GM12878 (cell line): ENCODE results near the gene MSI2. TPM values are rescaled to one million over a fixed set of nuclear protein-coding genes. Genes with fewer than 3 reads are reported as not detected.

ENCODE experiments used
- ATAC-seq: fragments of 200-7000 bp; cut with Tn5 transposase; 3 replicates; pipeline ENCODE4 v1.9.1; 2020; ENCODE audit warnings: mild to moderate bottlenecking, moderate library complexity
- BruUV-seq: library from RNA; stranded (reverse); fragments of 400-500 nt; replicated peaks from 2 replicates; lab custom pipeline; 2021; lab: Mats Ljungman, UMichigan
- CTCF ChIA-PET: fragments of 300-600 bp; sonication (Branson Sonifier 250); formaldehyde crosslinking; extraction: SDS; loops from one replicate; lab custom pipeline; 2021; ENCODE audit warnings: inconsistent platforms; lab: Yijun Ruan, JAX
- POLR2A ChIA-PET: fragments of 350-600 bp; formaldehyde crosslinking; extraction: SDS; loops from one replicate; lab custom pipeline; 2021; ENCODE audit warnings: inconsistent platforms; lab: Charles Lee
- RAD21 ChIA-PET: fragments of 300-600 bp; sonication (Branson Sonifier 250); formaldehyde crosslinking; loops from one replicate; lab custom pipeline; 2023; ENCODE audit warnings: antibody characterized with exemption; ENCODE audit not compliant: unreplicated experiment; lab: Charles Lee
- SMC1A ChIA-PET: fragments of 300-600 bp; sonication (Branson Sonifier 250); formaldehyde crosslinking; loops from one replicate; lab custom pipeline; 2023; ENCODE audit not compliant: unreplicated experiment, uncharacterized antibody; lab: Charles Lee
- DNase-seq: peaks from one replicate; pipeline ENCODE4 v3.0.0-alpha.2; 2011; ENCODE audit warnings: low read depth, low spot score
- FAIRE-seq: peaks from 3 replicates; lab custom pipeline; 2011; peaks lifted over from hg19 to GRCh38; lab: Jason Lieb, UNC
- H2AFZ ChIP-seq: 2 replicates; pipeline ENCODE4 v1.6.0; 2011; ENCODE audit warnings: low read depth, low read length, control low read depth; ENCODE audit not compliant: control insufficient read depth
- H3K27ac ChIP-seq: 2 replicates; pipeline ENCODE4 v1.5.1; 2011; ENCODE audit warnings: control low read depth; ENCODE audit not compliant: control insufficient read depth, insufficient read depth
- H3K27me3 ChIP-seq, 2 experiments: replicated peaks in 1 of 2; 2 replicates each; pipeline versions ENCODE4 v1.6.0 to v1.6.1; 2011; ENCODE audit warnings: low read length in 1 of 2; ENCODE audit not compliant: control insufficient read depth in 2 of 2, insufficient read depth in 2 of 2
- H3K36me3 ChIP-seq, 2 experiments: 2 replicates each; pipeline ENCODE4 v1.5.1; 2011; ENCODE audit warnings: low read length in 1 of 2; ENCODE audit not compliant: control insufficient read depth in 2 of 2, insufficient read depth in 2 of 2
- H3K4me1 ChIP-seq: 2 replicates; pipeline ENCODE4 v1.6.1; 2011; ENCODE audit warnings: mild to moderate bottlenecking, low read length, moderate library complexity, mixed read lengths; ENCODE audit not compliant: control insufficient read depth, insufficient read depth
- H3K4me2 ChIP-seq: 2 replicates; pipeline ENCODE4 v1.6.0; 2011; ENCODE audit warnings: control low read depth; ENCODE audit not compliant: control insufficient read depth, insufficient read depth
- H3K4me3 ChIP-seq: fragments of 200-600 bp; sonication (generic); 2 replicates; pipeline ENCODE4 v1.5.1; 2016
- H3K79me2 ChIP-seq: 2 replicates; pipeline ENCODE4 v1.6.0; 2011; ENCODE audit warnings: low read length; ENCODE audit not compliant: control insufficient read depth, insufficient read depth
- H3K9ac ChIP-seq: 2 replicates; pipeline ENCODE4 v1.8.0; 2011; ENCODE audit warnings: low read length, control low read depth, mixed read lengths; ENCODE audit not compliant: control insufficient read depth, insufficient read depth
- H3K9me3 ChIP-seq: replicated peaks from 3 replicates; pipeline ENCODE4 v1.5.1; 2011; ENCODE audit warnings: mild to moderate bottlenecking, low read length; ENCODE audit not compliant: control insufficient read depth, insufficient read depth
- H4K20me1 ChIP-seq: 2 replicates; pipeline ENCODE4 v1.6.0; 2011; ENCODE audit not compliant: control insufficient read depth, insufficient read depth
- HCFC1 ChIP-seq: fragments of 150-350 bp; IDR thresholded peaks from 2 replicates; pipeline ENCODE4 v1.6.1; 2014; ENCODE audit warnings: low read length
- KAT2A ChIP-seq: conservative IDR thresholded peaks from 2 replicates; pipeline ENCODE4 v1.6.1; 2011; ENCODE audit warnings: low read depth, low read length; ENCODE audit not compliant: control insufficient read depth
- MYC ChIP-seq: IDR thresholded peaks from 2 replicates; pipeline ENCODE4 v1.6.1; 2011; ENCODE audit warnings: mild to moderate bottlenecking, low read length, moderate library complexity, inconsistent platforms; ENCODE audit not compliant: insufficient read depth, insufficient replicate concordance, insufficient read length, severe bottlenecking
- NFXL1 ChIP-seq: fragments of 450-650 bp; IDR thresholded peaks from 2 replicates; pipeline ENCODE4 v1.6.1; 2017; ENCODE audit warnings: antibody characterized with exemption, mild to moderate bottlenecking, borderline replicate concordance
- NR2C1 ChIP-seq: fragments of 450-650 bp; IDR thresholded peaks from 2 replicates; pipeline ENCODE4 v1.6.1; 2017; ENCODE audit warnings: antibody characterized with exemption, mild to moderate bottlenecking, moderate library complexity
- REST ChIP-seq: IDR thresholded peaks from 2 replicates; pipeline ENCODE4 v1.6.1; 2012; ENCODE audit warnings: mild to moderate bottlenecking, low read depth, low read length
- SREBF1 ChIP-seq: IDR thresholded peaks from 2 replicates; pipeline ENCODE4 v1.6.1; 2012; ENCODE audit warnings: mild to moderate bottlenecking, low read length
- TCF3 ChIP-seq: IDR thresholded peaks from 2 replicates; pipeline ENCODE4 v1.6.1; 2012; ENCODE audit warnings: low read depth, mild to moderate bottlenecking, low read length, borderline replicate concordance; ENCODE audit not compliant: insufficient read depth
- YY1 ChIP-seq: IDR thresholded peaks from 2 replicates; pipeline ENCODE4 v1.6.1; 2011; ENCODE audit warnings: low read depth, mild to moderate bottlenecking, low read length
- ZNF274 ChIP-seq: IDR thresholded peaks from one replicate; pipeline ENCODE4 v1.8.0; 2011; ENCODE audit not compliant: insufficient read length, insufficient read depth
- ZNF687 ChIP-seq: fragments of 450-650 bp; IDR thresholded peaks from 2 replicates; pipeline ENCODE4 v1.6.1; 2017; ENCODE audit warnings: mild to moderate bottlenecking, moderate library complexity
- WGBS: methylation state at CpG from one replicate; pipeline ENCODE4 v1.1.6; 2016; ENCODE audit warnings: low lambda C conversion rate; ENCODE audit not compliant: insufficient replicate concordance, insufficient coverage; ENCODE audit errors: missing lambda C conversion rate; 5-methylcytosine and 5-hydroxymethylcytosine counted together
- in situ Hi-C: fragments of 300-500 bp; cut with MboI; formaldehyde crosslinking; loops from 9 replicates; pipeline ENCODE4 v1.14.3; 2018; ENCODE audit warnings: mixed read lengths
- intact Hi-C: fragments of 100-400 bp; cut with micrococcal nuclease; formaldehyde crosslinking; loops from one replicate; pipeline ENCODE4 v1.14.2; 2022; ENCODE audit not compliant: unreplicated experiment
- polyA plus RNA-seq, 11 experiments: library from polyadenylated mRNA; depleted of rRNA in 4 of 11; unstranded in 6 of 11; stranded (reverse) in 5 of 11; fragments of >200 nt; fragmentation: Nextera tagmentation in 4 of 11; fragmentation: Illumina TruSeq in 1 of 11; extraction: Ambion mirVana in 4 of 11; extraction: Trizol in 1 of 11; gene quantifications; 1 replicate in 1 of 11; 2 replicates in 10 of 11; pipeline versions ENCODE4 v1.2.1 to v1.2.3, GENCODE V29; 2011 to 2016; ENCODE audit warnings: inconsistent platforms in 2 of 11, missing spikeins in 2 of 11, low read depth in 1 of 11
- total RNA-seq, 4 experiments: library from RNA; depleted of rRNA in 3 of 4; stranded (reverse); fragments of >200 nt in 3 of 4; fragmentation: Illumina TruSeq in 1 of 4; extraction: Trizol in 1 of 4; gene quantifications; 2 replicates each; pipeline versions ENCODE4 v1.2.1 to v1.2.3, GENCODE V29; 2013 to 2021
- TF ChIP-seq, protein P1 (sequence below): fragments of 450-650 bp; IDR thresholded peaks from 2 replicates; pipeline ENCODE4 v1.6.1; 2017; ENCODE audit warnings: mild to moderate bottlenecking
- TF ChIP-seq, protein P2 (sequence below): fragments of 450-650 bp; IDR thresholded peaks from 2 replicates; pipeline ENCODE4 v1.6.1; 2017; ENCODE audit warnings: low read depth, mild to moderate bottlenecking, moderate library complexity

Gene MSI2
- total and polyA plus RNA-seq, 10 of the 15 experiments (the other 5 are each of a cell fraction or from before 2014, with no cell fraction given), result 6.1 to 76.1 (median 42.0) TPM

DNA sequence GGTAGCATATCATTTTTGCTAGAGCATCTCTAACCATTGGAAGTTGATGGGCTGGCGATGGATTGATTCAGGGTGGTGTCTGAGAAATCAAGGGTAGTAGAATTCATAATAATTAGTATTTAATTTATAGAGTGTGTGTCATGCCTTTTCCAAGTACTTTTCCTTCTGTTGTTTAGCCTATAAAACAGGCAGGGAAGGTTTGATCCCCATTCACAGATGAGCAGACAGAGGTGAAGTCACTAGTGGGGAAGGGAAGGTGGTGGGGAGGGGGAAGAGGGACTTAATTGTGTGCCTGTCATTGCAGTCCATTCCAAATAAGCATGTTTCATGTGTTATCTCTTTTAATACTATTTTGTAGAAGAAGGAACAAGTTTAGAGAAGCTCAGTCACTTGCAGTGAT, 131.3 kb downstream of the MSI2 start:
- no peaks in the 10 kb centered on the region for H3K4me1 ChIP-seq
- intact Hi-C loops, result no loop called here
- H3K27me3 ChIP-seq, result no peaks in the 10 kb centered on the region
- FAIRE-seq (no peak), DNase-seq (no peak), ATAC-seq (no peak)
- ChIA-PET CTCF (no interaction called here), SMC1A (interaction anchor here (1.2 to 1.5 kb wide), 2 partner anchors 45 to 144 kb away, joined by 3 to 4 read pairs; no protein-coding TSS in a partner anchor), RAD21 (no interaction called here), POLR2A (interaction anchor here (1.0 kb wide), 1 partner anchor 27 kb away, joined by 3 read pairs; no protein-coding TSS in a partner anchor)
- BruUV-seq, result no TSS peak
- peaks cover 10% of the 10 kb centered on the region; the same call in 1 of the 3 replicates for H3K9me3 ChIP-seq
- H3K27ac ChIP-seq, result no peak overlapping the region
- H3K4me3 ChIP-seq, result no peak overlapping the region
- 94% methylated on average over 1 of the region's 1 CpG for WGBS
- in situ Hi-C loops, result no loop called here
- no peaks in the 10 kb centered on the region for H4K20me1 ChIP-seq
- no peak overlapping the region for H2AFZ ChIP-seq
- H3K36me3 ChIP-seq, result peaks cover 1 to 2% of the 10 kb centered on the region in 2 experiments; a peak in 2 of 4 replicates
- H3K79me2 ChIP-seq, result peaks cover 2% of the 10 kb centered on the region
- no peak overlapping the region for H3K4me2 ChIP-seq
- no peak overlapping the region for H3K9ac ChIP-seq
- TF ChIP-seq, protein P1, sequence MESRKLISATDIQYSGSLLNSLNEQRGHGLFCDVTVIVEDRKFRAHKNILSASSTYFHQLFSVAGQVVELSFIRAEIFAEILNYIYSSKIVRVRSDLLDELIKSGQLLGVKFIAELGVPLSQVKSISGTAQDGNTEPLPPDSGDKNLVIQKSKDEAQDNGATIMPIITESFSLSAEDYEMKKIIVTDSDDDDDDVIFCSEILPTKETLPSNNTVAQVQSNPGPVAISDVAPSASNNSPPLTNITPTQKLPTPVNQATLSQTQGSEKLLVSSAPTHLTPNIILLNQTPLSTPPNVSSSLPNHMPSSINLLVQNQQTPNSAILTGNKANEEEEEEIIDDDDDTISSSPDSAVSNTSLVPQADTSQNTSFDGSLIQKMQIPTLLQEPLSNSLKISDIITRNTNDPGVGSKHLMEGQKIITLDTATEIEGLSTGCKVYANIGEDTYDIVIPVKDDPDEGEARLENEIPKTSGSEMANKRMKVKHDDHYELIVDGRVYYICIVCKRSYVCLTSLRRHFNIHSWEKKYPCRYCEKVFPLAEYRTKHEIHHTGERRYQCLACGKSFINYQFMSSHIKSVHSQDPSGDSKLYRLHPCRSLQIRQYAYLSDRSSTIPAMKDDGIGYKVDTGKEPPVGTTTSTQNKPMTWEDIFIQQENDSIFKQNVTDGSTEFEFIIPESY, result no peak
- TF ChIP-seq ZNF687 (no peak), MYC (no peak), KAT2A (no peak), ZNF274 (no peak), HCFC1 (no peak), SREBF1 (no peak), REST (no peak), NFXL1 (no peak), TCF3 (no peak), YY1 (no peak), NR2C1 (no peak)
- TF ChIP-seq, protein P2, sequence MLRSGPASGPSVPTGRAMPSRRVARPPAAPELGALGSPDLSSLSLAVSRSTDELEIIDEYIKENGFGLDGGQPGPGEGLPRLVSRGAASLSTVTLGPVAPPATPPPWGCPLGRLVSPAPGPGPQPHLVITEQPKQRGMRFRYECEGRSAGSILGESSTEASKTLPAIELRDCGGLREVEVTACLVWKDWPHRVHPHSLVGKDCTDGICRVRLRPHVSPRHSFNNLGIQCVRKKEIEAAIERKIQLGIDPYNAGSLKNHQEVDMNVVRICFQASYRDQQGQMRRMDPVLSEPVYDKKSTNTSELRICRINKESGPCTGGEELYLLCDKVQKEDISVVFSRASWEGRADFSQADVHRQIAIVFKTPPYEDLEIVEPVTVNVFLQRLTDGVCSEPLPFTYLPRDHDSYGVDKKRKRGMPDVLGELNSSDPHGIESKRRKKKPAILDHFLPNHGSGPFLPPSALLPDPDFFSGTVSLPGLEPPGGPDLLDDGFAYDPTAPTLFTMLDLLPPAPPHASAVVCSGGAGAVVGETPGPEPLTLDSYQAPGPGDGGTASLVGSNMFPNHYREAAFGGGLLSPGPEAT, result no peak
